Type B pancreatic cell (in vitro differentiated cells): ENCODE data around the gene MYOD1. TPM values are rescaled to one million over a fixed set of nuclear protein-coding genes. Genes with fewer than 3 reads are reported as not detected.

Experiments
- DNase-seq: peaks from one replicate; pipeline ENCODE4 v3.0.0; 2021; ENCODE audit warnings: mixed read lengths; ENCODE audit not compliant: unreplicated experiment; ENCODE audit errors: extremely low spot score
- H3K27ac Mint-ChIP-seq: 2 replicates; pipeline ENCODE4 v1.8.0; 2021; ENCODE audit warnings: mild to moderate bottlenecking, mixed read lengths
- H3K27me3 Mint-ChIP-seq: 2 replicates; pipeline ENCODE4 v1.8.0; 2021; ENCODE audit warnings: mixed read lengths
- H3K36me3 Mint-ChIP-seq: 2 replicates; pipeline ENCODE4 v1.8.0; 2021; ENCODE audit warnings: mixed read lengths
- H3K4me1 Mint-ChIP-seq: one replicate; pipeline ENCODE4 v1.8.0; 2021; ENCODE audit warnings: mixed read lengths; ENCODE audit not compliant: unreplicated experiment
- H3K4me3 Mint-ChIP-seq: 2 replicates; pipeline ENCODE4 v1.8.0; 2021; ENCODE audit warnings: mild to moderate bottlenecking, mixed read lengths
- H3K9me3 Mint-ChIP-seq: 2 replicates; pipeline ENCODE4 v1.8.0; 2021; ENCODE audit warnings: mixed read lengths
- CTCF ChIP-seq: fragments of 200-600 bp; sonication (generic); conservative IDR thresholded peaks from 2 replicates; pipeline ENCODE4 v1.5.0; 2021; ENCODE audit warnings: antibody characterized with exemption, mild to moderate bottlenecking
- total RNA-seq: library from RNA; stranded (reverse); gene quantifications from 2 replicates; pipeline ENCODE4 v1.2.1, GENCODE V29; 2021; ENCODE audit warnings: low replicate concordance

The MYOD1 gene
- total RNA-seq, 1 donor from 2014 or later = 3.6 TPM

DNA sequence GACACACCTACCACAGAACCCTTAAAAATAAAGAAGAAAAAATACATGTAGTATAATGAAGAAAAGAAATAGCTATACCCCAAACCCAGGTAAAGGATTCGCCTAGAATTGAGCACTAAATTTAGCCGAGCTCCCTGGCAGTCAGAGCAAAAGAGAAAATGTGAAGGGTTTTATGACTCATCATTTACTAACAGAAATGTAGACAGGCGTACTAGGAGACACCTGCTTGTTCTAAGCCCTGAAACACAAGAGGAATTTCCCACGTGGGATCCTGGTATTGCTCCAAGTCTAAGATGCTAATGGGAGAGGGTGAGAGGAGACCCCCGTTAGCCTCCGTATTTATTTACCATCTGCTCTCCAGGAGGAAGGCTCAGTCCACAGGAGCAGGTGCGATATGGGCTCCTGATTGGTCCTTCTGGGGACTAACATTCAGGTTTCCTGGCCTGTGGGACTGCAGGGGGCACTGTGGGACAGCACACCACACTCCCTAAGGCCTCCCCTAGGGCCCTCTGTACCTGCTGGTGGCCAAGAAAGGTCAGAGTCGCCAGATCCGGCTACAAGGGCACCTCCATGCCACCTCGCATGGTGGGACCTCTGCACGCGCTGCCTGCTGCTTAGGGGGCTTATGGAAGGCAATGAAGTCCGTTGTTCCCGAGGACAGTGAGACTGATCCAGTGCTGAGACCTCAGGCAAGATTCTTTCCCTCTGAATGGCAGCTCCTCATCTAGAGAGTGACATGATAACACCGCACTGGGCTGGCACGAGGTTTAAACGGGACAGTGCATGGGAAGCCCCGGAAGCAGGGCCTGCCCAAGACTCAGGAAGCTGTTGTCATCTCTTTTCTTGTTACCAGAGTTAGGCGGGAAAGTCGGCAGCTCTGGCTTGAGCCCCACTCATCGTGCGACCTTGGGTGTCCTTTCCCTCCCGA lies 41.0 kb downstream of the MYOD1 start:
- no peak overlapping the region for H3K4me3 Mint-ChIP-seq
- no peak for DNase-seq
- no peak overlapping the region for H3K27ac Mint-ChIP-seq
- peaks cover 16% of the 10 kb centered on the region for H3K27me3 Mint-ChIP-seq
- H3K4me1 Mint-ChIP-seq = peaks cover 13% of the 10 kb centered on the region
- no peaks in the 10 kb centered on the region for H3K9me3 Mint-ChIP-seq
- H3K36me3 Mint-ChIP-seq = no peaks in the 10 kb centered on the region
- peak; percentile 65 for TF ChIP-seq CTCF

DNA sequence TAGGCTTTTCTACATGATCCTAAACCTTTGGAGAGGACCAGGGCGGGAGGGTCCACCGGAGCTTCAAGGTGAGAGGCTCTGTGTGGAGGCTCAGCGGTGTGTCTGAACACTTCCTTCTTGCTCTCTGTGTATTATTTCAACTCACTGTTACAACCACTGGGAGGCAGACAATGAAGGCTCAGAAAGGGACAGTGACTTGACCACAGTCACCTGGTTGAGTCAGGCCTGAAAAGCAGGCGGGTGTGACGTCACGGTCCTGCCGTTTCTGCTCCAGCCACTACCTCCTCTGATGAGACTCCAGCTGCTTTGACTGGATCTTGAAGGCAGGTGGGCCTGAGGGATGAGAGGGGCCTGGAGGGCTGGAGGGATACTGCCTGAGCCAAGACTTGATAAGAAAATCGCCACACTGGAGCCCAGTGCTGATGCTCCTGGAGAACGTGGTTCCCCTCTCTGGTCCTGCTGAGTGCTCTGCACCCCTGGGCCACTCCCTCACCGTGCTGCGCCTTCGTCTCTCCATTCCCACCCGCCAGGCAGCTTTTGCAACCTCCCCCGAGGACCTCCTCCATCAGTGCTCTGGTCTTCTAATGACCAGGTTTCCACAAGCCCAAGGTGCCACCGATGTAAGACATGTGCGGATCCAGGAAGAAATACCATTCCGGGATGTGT lies 43.1 kb downstream of the MYOD1 start:
- Mint-ChIP-seq H3K9me3 (no peaks in the 10 kb centered on the region), H3K36me3 (no peaks in the 10 kb centered on the region), H3K4me1 (peaks cover 23% of the 10 kb centered on the region), H3K27me3 (peaks cover 14% of the 10 kb centered on the region), H3K4me3 (no peak overlapping the region), H3K27ac (no peak overlapping the region)
- no peak for DNase-seq
- no peak for TF ChIP-seq CTCF

GRCh38 chr11:17763244-17763643 lies 43.9 kb downstream of the MYOD1 start:
- DNase-seq = no peak
- Mint-ChIP-seq H3K36me3 (no peaks in the 10 kb centered on the region), H3K4me1 (peaks cover 23% of the 10 kb centered on the region), H3K9me3 (no peaks in the 10 kb centered on the region), H3K27me3 (peaks cover 14% of the 10 kb centered on the region), H3K27ac (no peak overlapping the region), H3K4me3 (no peak overlapping the region)
- TF ChIP-seq CTCF = no peak

DNA sequence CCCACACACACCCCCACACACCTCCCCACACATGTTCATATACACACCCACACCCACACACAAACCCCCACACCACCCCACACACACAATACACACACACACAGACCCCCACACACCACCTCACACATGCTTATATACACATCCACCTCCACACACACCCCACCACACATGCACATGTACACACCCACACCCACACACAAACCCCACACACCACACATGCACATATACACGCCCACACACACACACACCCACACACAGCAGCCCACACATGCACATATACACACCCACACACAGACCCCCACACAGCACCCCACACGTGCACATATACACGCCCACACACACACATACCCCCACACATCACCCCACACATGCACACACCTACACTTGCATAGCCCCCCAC lies 44.3 kb downstream of the MYOD1 start:
- no peak for TF ChIP-seq CTCF
- Mint-ChIP-seq H3K4me1 (peaks cover 23% of the 10 kb centered on the region), H3K27ac (no peak overlapping the region), H3K9me3 (no peaks in the 10 kb centered on the region), H3K4me3 (no peak overlapping the region), H3K36me3 (no peaks in the 10 kb centered on the region), H3K27me3 (peaks cover 14% of the 10 kb centered on the region)
- no peak for DNase-seq

DNA sequence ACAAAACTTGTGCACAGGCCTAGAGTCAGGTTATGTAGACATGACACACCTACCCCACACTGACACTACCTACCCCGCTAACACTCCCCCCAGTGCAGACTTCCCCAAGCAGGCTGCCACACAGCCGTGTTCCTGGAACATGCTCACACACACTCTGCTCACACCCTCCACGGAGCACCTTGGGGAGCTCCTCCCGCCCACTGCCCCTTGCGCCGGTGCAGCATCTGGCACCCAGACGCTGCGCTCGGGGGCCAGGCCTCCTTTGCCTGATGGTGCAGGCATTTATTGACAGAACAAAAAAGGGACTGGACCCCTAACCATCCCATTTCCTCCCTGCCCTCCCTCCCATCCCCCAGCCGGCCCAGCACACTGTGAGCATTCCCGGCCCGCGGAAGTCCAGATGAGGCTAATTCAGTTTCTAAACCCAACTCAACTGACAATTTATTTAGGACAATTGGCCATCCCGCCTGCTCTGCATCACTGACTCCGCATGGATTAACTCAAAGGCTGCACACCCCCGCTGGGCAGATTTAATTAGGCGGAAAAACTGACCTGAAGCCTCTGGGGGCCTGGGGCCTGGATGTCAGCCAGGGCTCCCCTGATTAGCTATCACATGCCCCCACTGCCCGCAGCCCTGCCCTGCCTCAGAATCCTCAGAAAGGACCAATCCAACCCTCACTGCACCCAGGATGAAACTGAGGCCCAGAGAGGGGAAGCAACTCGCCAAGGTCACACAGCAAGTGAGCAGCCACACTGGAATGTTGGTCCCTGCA lies 45.3 kb downstream of the MYOD1 start:
- no peak for DNase-seq
- no peaks in the 10 kb centered on the region for H3K9me3 Mint-ChIP-seq
- no peak overlapping the region for H3K27ac Mint-ChIP-seq
- peaks cover 14% of the 10 kb centered on the region for H3K27me3 Mint-ChIP-seq
- no peak for TF ChIP-seq CTCF
- H3K4me3 Mint-ChIP-seq = no peak overlapping the region
- peaks cover 23% of the 10 kb centered on the region for H3K4me1 Mint-ChIP-seq
- H3K36me3 Mint-ChIP-seq = no peaks in the 10 kb centered on the region
